ENCODE data around the gene CCDC136.

DNA sequence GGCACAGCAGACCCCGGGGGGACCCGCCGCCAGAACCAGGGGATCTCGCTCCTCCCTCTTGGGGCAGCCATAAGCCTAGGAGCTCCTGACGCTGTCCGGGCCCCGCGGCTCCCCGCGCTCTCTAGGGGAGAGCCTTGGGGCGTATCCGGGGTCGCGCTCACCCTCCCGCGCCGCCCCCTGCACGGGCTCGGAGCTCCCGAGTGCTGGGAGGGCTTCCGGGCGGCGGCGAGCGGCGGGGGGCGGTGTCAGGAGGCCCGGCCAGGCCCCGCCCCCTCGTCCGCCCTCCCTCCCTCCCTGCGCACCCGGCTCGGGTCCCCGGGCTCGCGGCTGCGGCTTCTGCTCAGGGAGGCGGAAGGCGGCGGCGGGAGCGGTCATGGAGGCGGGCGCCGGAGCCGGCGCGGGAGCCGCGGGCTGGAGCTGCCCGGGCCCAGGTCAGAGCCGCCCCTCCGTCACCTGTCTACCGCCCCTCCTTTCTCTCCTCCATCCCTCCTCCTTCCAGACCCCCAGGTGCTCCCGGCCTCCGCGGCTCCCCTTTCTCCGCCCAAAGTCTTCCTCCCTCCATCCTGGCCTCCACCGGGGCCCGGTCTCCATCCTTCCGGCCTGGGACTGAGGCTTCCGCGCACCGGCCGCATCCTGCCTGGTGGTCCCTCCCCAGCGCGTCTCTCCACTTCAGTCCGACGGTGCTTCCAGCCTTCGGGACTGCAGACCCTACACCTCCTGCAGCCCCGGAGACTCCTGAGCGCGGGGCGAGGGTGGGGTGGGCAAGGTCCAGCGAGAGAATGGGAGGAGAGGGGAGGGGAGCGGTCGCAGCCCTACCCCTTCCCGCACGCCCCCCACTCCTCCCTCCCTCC is at the start of gene CCDC136:
- TF ChIP-seq, protein P1, sequence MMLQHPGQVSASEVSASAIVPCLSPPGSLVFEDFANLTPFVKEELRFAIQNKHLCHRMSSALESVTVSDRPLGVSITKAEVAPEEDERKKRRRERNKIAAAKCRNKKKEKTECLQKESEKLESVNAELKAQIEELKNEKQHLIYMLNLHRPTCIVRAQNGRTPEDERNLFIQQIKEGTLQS (IDR thresholded peaks at IDR 0.05): no peak
- no peak for TF ChIP-seq POLR2A (IDR thresholded peaks at IDR 0.05; ENCODE audit: borderline replicate concordance, extremely low read depth, insufficient read depth, insufficient read length)
- no peak for TF ChIP-seq EZH2 (IDR thresholded peaks at IDR 0.05)
- TF ChIP-seq ELF1 (IDR thresholded peaks at IDR 0.05; ENCODE audit: borderline replicate concordance, low read depth): no peak
- no peak for TF ChIP-seq CEBPB (IDR thresholded peaks at IDR 0.05; ENCODE audit: low read depth)
- TF ChIP-seq POLR2AphosphoS5 (IDR thresholded peaks at IDR 0.05; ENCODE audit: low read depth, low read length): peak; percentile 64
- no peak for TF ChIP-seq EZH2phosphoT487 (IDR thresholded peaks at IDR 0.05; ENCODE audit: borderline replicate concordance)
- TF ChIP-seq RAD21 (IDR thresholded peaks at IDR 0.05; ENCODE audit: low read depth): no peak
- TF ChIP-seq, protein P2, sequence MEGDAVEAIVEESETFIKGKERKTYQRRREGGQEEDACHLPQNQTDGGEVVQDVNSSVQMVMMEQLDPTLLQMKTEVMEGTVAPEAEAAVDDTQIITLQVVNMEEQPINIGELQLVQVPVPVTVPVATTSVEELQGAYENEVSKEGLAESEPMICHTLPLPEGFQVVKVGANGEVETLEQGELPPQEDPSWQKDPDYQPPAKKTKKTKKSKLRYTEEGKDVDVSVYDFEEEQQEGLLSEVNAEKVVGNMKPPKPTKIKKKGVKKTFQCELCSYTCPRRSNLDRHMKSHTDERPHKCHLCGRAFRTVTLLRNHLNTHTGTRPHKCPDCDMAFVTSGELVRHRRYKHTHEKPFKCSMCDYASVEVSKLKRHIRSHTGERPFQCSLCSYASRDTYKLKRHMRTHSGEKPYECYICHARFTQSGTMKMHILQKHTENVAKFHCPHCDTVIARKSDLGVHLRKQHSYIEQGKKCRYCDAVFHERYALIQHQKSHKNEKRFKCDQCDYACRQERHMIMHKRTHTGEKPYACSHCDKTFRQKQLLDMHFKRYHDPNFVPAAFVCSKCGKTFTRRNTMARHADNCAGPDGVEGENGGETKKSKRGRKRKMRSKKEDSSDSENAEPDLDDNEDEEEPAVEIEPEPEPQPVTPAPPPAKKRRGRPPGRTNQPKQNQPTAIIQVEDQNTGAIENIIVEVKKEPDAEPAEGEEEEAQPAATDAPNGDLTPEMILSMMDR (IDR thresholded peaks at IDR 0.05 in 2 of 3, conservative IDR thresholded peaks at IDR 0.05 in 1 of 3; ENCODE audit: borderline replicate concordance in 1 of 3, insufficient read depth in 1 of 3, low read depth in 2 of 3, low read length in 2 of 3): no peak
- TF ChIP-seq, protein P3, sequence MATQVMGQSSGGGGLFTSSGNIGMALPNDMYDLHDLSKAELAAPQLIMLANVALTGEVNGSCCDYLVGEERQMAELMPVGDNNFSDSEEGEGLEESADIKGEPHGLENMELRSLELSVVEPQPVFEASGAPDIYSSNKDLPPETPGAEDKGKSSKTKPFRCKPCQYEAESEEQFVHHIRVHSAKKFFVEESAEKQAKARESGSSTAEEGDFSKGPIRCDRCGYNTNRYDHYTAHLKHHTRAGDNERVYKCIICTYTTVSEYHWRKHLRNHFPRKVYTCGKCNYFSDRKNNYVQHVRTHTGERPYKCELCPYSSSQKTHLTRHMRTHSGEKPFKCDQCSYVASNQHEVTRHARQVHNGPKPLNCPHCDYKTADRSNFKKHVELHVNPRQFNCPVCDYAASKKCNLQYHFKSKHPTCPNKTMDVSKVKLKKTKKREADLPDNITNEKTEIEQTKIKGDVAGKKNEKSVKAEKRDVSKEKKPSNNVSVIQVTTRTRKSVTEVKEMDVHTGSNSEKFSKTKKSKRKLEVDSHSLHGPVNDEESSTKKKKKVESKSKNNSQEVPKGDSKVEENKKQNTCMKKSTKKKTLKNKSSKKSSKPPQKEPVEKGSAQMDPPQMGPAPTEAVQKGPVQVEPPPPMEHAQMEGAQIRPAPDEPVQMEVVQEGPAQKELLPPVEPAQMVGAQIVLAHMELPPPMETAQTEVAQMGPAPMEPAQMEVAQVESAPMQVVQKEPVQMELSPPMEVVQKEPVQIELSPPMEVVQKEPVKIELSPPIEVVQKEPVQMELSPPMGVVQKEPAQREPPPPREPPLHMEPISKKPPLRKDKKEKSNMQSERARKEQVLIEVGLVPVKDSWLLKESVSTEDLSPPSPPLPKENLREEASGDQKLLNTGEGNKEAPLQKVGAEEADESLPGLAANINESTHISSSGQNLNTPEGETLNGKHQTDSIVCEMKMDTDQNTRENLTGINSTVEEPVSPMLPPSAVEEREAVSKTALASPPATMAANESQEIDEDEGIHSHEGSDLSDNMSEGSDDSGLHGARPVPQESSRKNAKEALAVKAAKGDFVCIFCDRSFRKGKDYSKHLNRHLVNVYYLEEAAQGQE (IDR thresholded peaks at IDR 0.05; ENCODE audit: low read depth): no peak
- TF ChIP-seq TCF7L2 (IDR thresholded peaks at IDR 0.05; ENCODE audit: borderline replicate concordance, extremely low read depth, insufficient read depth, insufficient read length): no peak
- no peak for TF ChIP-seq JUND (IDR thresholded peaks at IDR 0.05)
- TF ChIP-seq SP1 (IDR thresholded peaks at IDR 0.05; ENCODE audit: low read depth): no peak
- TF ChIP-seq EGR1 (IDR thresholded peaks at IDR 0.05; ENCODE audit: low read depth): no peak
